ENCODE measurements around the gene LCE7A. TPM values are rescaled to one million over a fixed set of nuclear protein-coding genes. Genes with fewer than 3 reads are reported as not detected.

LCE7A gene
- total and polyA plus RNA-seq, 7 donors, result not detected

- no peak for ATAC-seq
- intact Hi-C loops (cut with DNase I), result no loop called here
Measured at GRCh38 chr1:152855661-152856060, 4.1 kb upstream of the LCE7A start.

DNA sequence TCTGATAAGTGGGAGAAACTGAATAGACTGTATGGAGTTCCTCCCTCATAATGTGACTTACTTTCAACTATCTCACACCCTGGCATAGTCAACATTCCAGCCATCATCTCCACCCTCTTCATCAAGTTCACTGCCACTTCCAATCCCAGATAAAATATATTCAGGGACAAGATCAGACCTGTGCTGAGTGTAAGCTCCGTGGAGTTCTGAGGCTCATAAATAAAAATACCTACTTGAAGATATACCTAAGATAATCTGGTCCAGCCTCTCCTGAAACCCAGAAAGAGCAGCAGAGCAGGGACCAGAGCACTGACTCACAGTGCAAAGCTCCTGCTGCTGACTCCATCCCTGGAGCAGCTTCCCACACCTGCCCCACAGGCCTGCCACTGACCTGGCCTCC lies 1.7 kb upstream of the LCE7A start:
- H3K27ac ChIP-seq, result no peak overlapping the region
- ATAC-seq (no peak), DNase-seq (no peak)
- no peaks in the 10 kb centered on the region for H3K4me1 ChIP-seq
- intact Hi-C loops (cut with DNase I), result no loop called here
- no peaks in the 10 kb centered on the region for H3K27me3 ChIP-seq (ENCODE audit: insufficient read depth in 3 of 3, low read length in 2 of 3)
- no peak for TF ChIP-seq CTCF (IDR thresholded peaks at IDR 0.05)
- 65 to 83% (median 74%) methylated on average over 1 of the region's 1 CpG for WGBS, 3 donors
- no peaks in the 10 kb centered on the region for H3K36me3 ChIP-seq (ENCODE audit: insufficient read depth in 1 of 2, low read depth in 1 of 2)
- no peaks in the 10 kb centered on the region for H3K9me3 ChIP-seq
- no peak overlapping the region for H3K4me3 ChIP-seq

More at GRCh38 chr1:152855661-152856060, 4.1 kb upstream of the LCE7A start:
- Histone ChIP-seq H3K4me1 (no peaks in the 10 kb centered on the region), H3K4me3 (no peak overlapping the region), H3K9me3 (no peaks in the 10 kb centered on the region), H3K27ac (no peak overlapping the region), H3K36me3 (ENCODE audit: insufficient read depth in 1 of 2, low read depth in 1 of 2) (no peaks in the 10 kb centered on the region), H3K27me3 (ENCODE audit: insufficient read depth in 3 of 3, low read length in 2 of 3) (no peaks in the 10 kb centered on the region)
- DNase-seq, result no peak
- WGBS, 3 donors, result 31 to 54% (median 40%) methylated on average over 2 of the region's 2 CpGs
- TF ChIP-seq CTCF (IDR thresholded peaks at IDR 0.05), result no peak

DNA sequence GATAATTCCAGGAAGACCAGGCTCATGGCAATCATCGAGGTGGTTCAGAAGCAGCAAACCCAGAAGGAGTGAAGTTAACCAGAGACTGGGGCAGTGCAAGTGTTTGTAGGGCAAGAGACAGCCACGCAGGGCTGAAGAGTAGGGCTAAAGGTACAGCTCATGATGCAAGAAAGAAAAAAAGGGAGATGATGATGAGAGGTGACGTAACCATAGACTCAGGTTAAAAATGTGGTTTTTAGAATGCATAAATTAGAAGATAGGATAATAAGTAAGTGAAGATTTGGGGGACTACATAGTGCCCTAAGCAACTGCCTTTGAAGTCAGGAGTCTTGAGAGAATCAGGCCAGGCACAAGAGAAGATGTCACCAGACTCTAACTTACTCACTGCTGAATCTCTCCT lies 333 bp downstream of the LCE7A start:
- no peak for TF ChIP-seq CTCF (IDR thresholded peaks at IDR 0.05)
- Histone ChIP-seq H3K9me3 (no peaks in the 10 kb centered on the region), H3K27me3 (ENCODE audit: insufficient read depth in 3 of 3, low read length in 2 of 3) (no peaks in the 10 kb centered on the region), H3K36me3 (ENCODE audit: insufficient read depth in 1 of 2, low read depth in 1 of 2) (no peaks in the 10 kb centered on the region), H3K4me1 (no peaks in the 10 kb centered on the region), H3K27ac (no peak overlapping the region), H3K4me3 (no peak overlapping the region)
- WGBS, 3 donors, result 63 to 75% (median 65%) methylated on average over 3 of the region's 3 CpGs
- DNase-seq (no peak), ATAC-seq (no peak)
- intact Hi-C loops (cut with DNase I), result no loop called here

DNA sequence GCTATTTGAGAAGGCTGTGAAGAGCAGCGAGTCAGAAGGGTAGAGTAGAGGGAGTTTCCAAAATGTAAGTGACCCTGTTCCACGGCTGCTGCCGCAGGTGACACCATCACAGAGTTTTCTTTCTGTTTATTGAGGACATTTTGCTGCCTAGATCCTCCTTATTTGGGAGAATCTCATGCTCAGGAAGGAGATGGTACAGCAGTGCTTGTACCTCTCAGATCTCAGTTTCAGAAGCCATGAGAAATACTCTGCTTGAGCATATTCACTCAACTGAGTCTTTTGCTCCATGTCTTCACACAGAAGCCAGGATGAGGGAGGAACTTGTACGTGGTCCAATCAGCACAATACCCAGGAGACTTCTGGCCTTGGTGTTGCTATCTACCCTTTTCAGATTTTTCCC lies 1.6 kb downstream of the LCE7A start:
- TF ChIP-seq CTCF (IDR thresholded peaks at IDR 0.05), result no peak
- intact Hi-C loops (cut with DNase I), result no loop called here
- Histone ChIP-seq H3K4me1 (no peaks in the 10 kb centered on the region), H3K9me3 (no peaks in the 10 kb centered on the region), H3K4me3 (no peak overlapping the region), H3K36me3 (ENCODE audit: insufficient read depth in 1 of 2, low read depth in 1 of 2) (no peaks in the 10 kb centered on the region), H3K27ac (no peak overlapping the region), H3K27me3 (ENCODE audit: insufficient read depth in 3 of 3, low read length in 2 of 3) (no peaks in the 10 kb centered on the region)
- ATAC-seq (no peak), DNase-seq (no peak)
- 67 to 69% (median 68%) methylated on average over 4 of the region's 4 CpGs for whole genome bisulfite sequencing, 3 donors

- intact Hi-C loops (cut with DNase I), result no loop called here
- DNase-seq, result no peak
- Histone ChIP-seq H3K4me3 (no peak overlapping the region), H3K27ac (no peak overlapping the region), H3K36me3 (ENCODE audit: insufficient read depth in 1 of 2, low read depth in 1 of 2) (no peaks in the 10 kb centered on the region), H3K27me3 (ENCODE audit: insufficient read depth in 3 of 3, low read length in 2 of 3) (no peaks in the 10 kb centered on the region), H3K4me1 (no peaks in the 10 kb centered on the region), H3K9me3 (no peaks in the 10 kb centered on the region)
- no peak for ATAC-seq
- TF ChIP-seq CTCF (IDR thresholded peaks at IDR 0.05), result no peak
Measured at GRCh38 chr1:152864443-152864842, 4.6 kb downstream of the LCE7A start.
